ENCODE measurements around the gene MFSD6. TPM values are rescaled to one million over a fixed set of nuclear protein-coding genes. Genes with fewer than 3 reads are reported as not detected.

MFSD6 gene
- total and polyA plus RNA-seq, 2 of the 8 experiments (the other 6 are each of a cell fraction or from before 2014, with no cell fraction given): 1.8 to 5.1 TPM

GRCh38 chr2:190409616-190410015 lies 1.5 kb downstream of the MFSD6 start:
- Histone ChIP-seq H3K79me1 (ENCODE audit: low read depth, low read length) (no peaks in the 10 kb centered on the region), H3K4me1 (replicated peaks in 1 of 4; ENCODE audit: control insufficient read depth in 3 of 4, insufficient read depth in 4 of 4, low read length in 3 of 4) (peaks cover 8 to 14% (median 12%) of the 10 kb centered on the region in 4 experiments), H3K4me3 (ENCODE audit: extremely low read depth in 1 of 4, insufficient read depth in 2 of 4, low read depth in 3 of 4, low read length in 4 of 4) (peak overlapping the region in 1 of 4 experiments; percentile 82; a peak in 2 of 8 replicates), H3K23me2 (ENCODE audit: low read depth, low read length) (peaks cover 11% of the 10 kb centered on the region; the same call in 1 of the 2 replicates), H2BK12ac (ENCODE audit: low read depth, low read length) (no peak overlapping the region), H4K91ac (replicated peaks; ENCODE audit: insufficient read length, low read length) (no peak overlapping the region), H3K9ac (replicated peaks in 1 of 4; ENCODE audit: extremely low read depth in 1 of 4, low read depth in 3 of 4, low read length in 3 of 4) (no peak overlapping the region), H4K5ac (ENCODE audit: insufficient read length, low read depth, low read length) (no peak overlapping the region), H3K4ac (replicated peaks; ENCODE audit: insufficient read length, low read depth, low read length) (no peak overlapping the region), H2BK20ac (ENCODE audit: low read length) (no peak overlapping the region), H4K8ac (ENCODE audit: extremely low read depth, insufficient read depth, low read length) (no peak overlapping the region), H3K14ac (ENCODE audit: insufficient read length) (no peak overlapping the region), H4K20me1 (replicated peaks in 1 of 2; ENCODE audit: control insufficient read depth in 1 of 2, insufficient read depth in 2 of 2, low read length in 2 of 2) (no peaks in the 10 kb centered on the region), H2AFZ (ENCODE audit: low read length) (no peak overlapping the region), H3K9me3 (ENCODE audit: insufficient read depth in 2 of 2, low read depth in 1 of 2, low read length in 1 of 2) (no peaks in the 10 kb centered on the region), H3K36me3 (ENCODE audit: control insufficient read depth in 2 of 4, insufficient read depth in 4 of 4, low read length in 3 of 4) (no peaks in the 10 kb centered on the region), H3K23ac (ENCODE audit: insufficient read length) (no peak overlapping the region), H3K18ac (ENCODE audit: extremely low read depth, low read length) (no peak overlapping the region), H3K79me2 (ENCODE audit: control insufficient read depth in 1 of 2, insufficient read depth in 2 of 2, low read length in 2 of 2) (no peaks in the 10 kb centered on the region), H2BK15ac (ENCODE audit: low read length) (no peak overlapping the region), H3K4me2 (ENCODE audit: insufficient read depth in 1 of 2, low read depth in 2 of 2, low read length in 2 of 2) (peak overlapping the region in 1 of 2 experiments; percentile 99; a peak in 1 of 4 replicates), H2BK120ac (replicated peaks; ENCODE audit: low read depth, low read length) (no peak overlapping the region), H2BK5ac (ENCODE audit: low read depth, low read length) (no peak overlapping the region), H3K56ac (replicated peaks; ENCODE audit: insufficient read length, low read depth, low read length) (no peak overlapping the region), H3K27ac (ENCODE audit: low read depth, low read length) (no peak overlapping the region), H3K27me3 (replicated peaks in 1 of 4; ENCODE audit: control insufficient read depth in 3 of 4, extremely low read depth in 1 of 4, insufficient read depth in 3 of 4, low read length in 3 of 4) (peaks cover 2 to 24% (median 20%) of the 10 kb centered on the region in 4 experiments), H2AK5ac (ENCODE audit: low read depth, low read length) (no peak overlapping the region)
- DNase-seq (ENCODE audit: low read depth in 1 of 2, low spot score in 2 of 2) (no peak), FAIRE-seq (no peak)
- 58% methylated on average over 2 of the region's 2 CpGs; no CpG with 5 or more reads in 1 of the 2 experiments for WGBS, 2 experiments (ENCODE audit: extremely low coverage in 1 of 2, insufficient coverage in 1 of 2, insufficient read length in 1 of 2, insufficient replicate concordance in 2 of 2, low coverage in 1 of 2, low lambda C conversion rate in 2 of 2, missing lambda C conversion rate in 1 of 2)
- ChIA-PET CTCF (ENCODE audit: partially characterized antibody) (interaction anchor here (0.8 to 1.6 kb wide), 3 partner anchors 9 to 93 kb away, joined by 3 to 4 read pairs (median 3); no protein-coding TSS in a partner anchor), POLR2A (ENCODE audit: partially characterized antibody) (interaction anchor here (1.3 kb wide), 1 partner anchor 9 kb away, joined by 4 read pairs; no protein-coding TSS in a partner anchor)
- TF ChIP-seq POLR2AphosphoS5 (IDR thresholded peaks at IDR 0.05; ENCODE audit: low read depth, low read length) (no peak), RFX5 (IDR thresholded peaks at IDR 0.05; ENCODE audit: borderline replicate concordance, low read depth, low read length) (no peak), CEBPB (IDR thresholded peaks at IDR 0.05; ENCODE audit: low read depth, low read length) (no peak), RAD21 (IDR thresholded peaks at IDR 0.05 in 1 of 2, conservative IDR thresholded peaks at IDR 0.05 in 1 of 2; ENCODE audit: low read depth in 2 of 2, low read length in 2 of 2) (no peak), E2F6 (IDR thresholded peaks at IDR 0.05) (no peak), KDM5A (IDR thresholded peaks at IDR 0.05; ENCODE audit: low read length) (no peak), TAF1 (IDR thresholded peaks at IDR 0.05; ENCODE audit: low read depth, low read length) (no peak), PHF8 (conservative IDR thresholded peaks at IDR 0.05; ENCODE audit: low read depth, low read length) (no peak), CBX8 (IDR thresholded peaks at IDR 0.05; ENCODE audit: borderline replicate concordance, low read depth, low read length) (no peak)
- TF ChIP-seq, protein P1, sequence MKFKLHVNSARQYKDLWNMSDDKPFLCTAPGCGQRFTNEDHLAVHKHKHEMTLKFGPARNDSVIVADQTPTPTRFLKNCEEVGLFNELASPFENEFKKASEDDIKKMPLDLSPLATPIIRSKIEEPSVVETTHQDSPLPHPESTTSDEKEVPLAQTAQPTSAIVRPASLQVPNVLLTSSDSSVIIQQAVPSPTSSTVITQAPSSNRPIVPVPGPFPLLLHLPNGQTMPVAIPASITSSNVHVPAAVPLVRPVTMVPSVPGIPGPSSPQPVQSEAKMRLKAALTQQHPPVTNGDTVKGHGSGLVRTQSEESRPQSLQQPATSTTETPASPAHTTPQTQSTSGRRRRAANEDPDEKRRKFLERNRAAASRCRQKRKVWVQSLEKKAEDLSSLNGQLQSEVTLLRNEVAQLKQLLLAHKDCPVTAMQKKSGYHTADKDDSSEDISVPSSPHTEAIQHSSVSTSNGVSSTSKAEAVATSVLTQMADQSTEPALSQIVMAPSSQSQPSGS (IDR thresholded peaks at IDR 0.05; ENCODE audit: low read length): no peak
